Panc1 (cell line): ENCODE results near the gene PPP1R36.
A peak's percentile ranks its signal among the peaks of the same experiment; 100 is the strongest.

Source experiments
- CTCF ChIP-seq: fragments of 450-650 bp; IDR thresholded peaks from 2 replicates; pipeline ENCODE4 v1.5.1; 2017; ENCODE audit warnings: mild to moderate bottlenecking
- POLR2AphosphoS5 ChIP-seq: IDR thresholded peaks from 2 replicates; pipeline ENCODE4 v1.6.1; 2012; ENCODE audit warnings: mild to moderate bottlenecking, low read depth, low read length, moderate library complexity
- REST ChIP-seq, 2 experiments: IDR thresholded peaks; 2 replicates each; pipeline ENCODE4 v1.6.1; 2011 to 2012; ENCODE audit warnings: low read depth in 2 of 2, control low read depth in 1 of 2, low read length in 1 of 2, mild to moderate bottlenecking in 1 of 2, moderate library complexity in 1 of 2; ENCODE audit not compliant: insufficient read depth in 1 of 2
- SIN3A ChIP-seq: IDR thresholded peaks from 2 replicates; pipeline ENCODE4 v1.6.1; 2012; ENCODE audit warnings: low read depth, mild to moderate bottlenecking, low read length, moderate library complexity, borderline replicate concordance; ENCODE audit not compliant: insufficient read depth

- TF ChIP-seq CTCF (peak; percentile 89), REST (IDR thresholded peaks at IDR 0.05; ENCODE audit: insufficient read depth in 1 of 2, low read depth in 2 of 2, low read length in 1 of 2) (no peak), SIN3A (no peak), POLR2AphosphoS5 (no peak)
Observed at GRCh38 chr14:64636208-64636979, 86.6 kb downstream of the PPP1R36 start.
